Gastrocnemius medialis (tissue), 4 donors: ENCODE measurements around the gene KANTR. TPM values are rescaled to one million over a fixed set of nuclear protein-coding genes. Genes with fewer than 3 reads are reported as not detected.

Experiments used
- ATAC-seq, 2 donors: fragments of 150-250 bp; one replicate each; pipeline ENCODE4 v1.9.1; 2016
- DNase-seq, 2 donors: peaks; one replicate each; pipeline ENCODE4 v3.0.0-alpha.2; 2019
- H3K27ac ChIP-seq, 4 donors: fragments of 200-600 bp; sonication (generic); 1 replicate in 1 of 4; 2 replicates in 3 of 4; pipeline ENCODE4 v1.5.1; 2016 to 2018; ENCODE audit warnings: mild to moderate bottlenecking in 2 of 4, moderate library complexity in 1 of 4
- H3K27me3 ChIP-seq, 3 donors: fragments of 200-600 bp; sonication (generic) in 2 of 3; 1 replicate in 1 of 3; 2 replicates in 2 of 3; pipeline versions ENCODE4 v1.5.1 to v1.6.0; 2016 to 2019; ENCODE audit warnings: mild to moderate bottlenecking in 1 of 3, moderate library complexity in 1 of 3
- H3K36me3 ChIP-seq, 2 donors: fragments of 200-600 bp; sonication (generic) in 1 of 2; one replicate each; pipeline ENCODE4 v1.5.1; 2017 to 2018
- H3K4me1 ChIP-seq, 2 donors: fragments of 200-600 bp; sonication (generic) in 1 of 2; one replicate each; pipeline ENCODE4 v1.5.1; 2016 to 2017; ENCODE audit warnings: mild to moderate bottlenecking in 2 of 2
- H3K4me3 ChIP-seq, 4 donors: fragments of 200-600 bp; sonication (generic) in 3 of 4; 1 replicate in 1 of 4; 2 replicates in 3 of 4; pipeline ENCODE4 v1.5.1; 2016 to 2019; ENCODE audit warnings: mild to moderate bottlenecking in 2 of 4
- H3K9me3 ChIP-seq, 3 donors: fragments of 200-600 bp; sonication (generic) in 2 of 3; 1 replicate in 1 of 3; 2 replicates in 2 of 3; pipeline ENCODE4 v1.5.1; 2016 to 2019
- CTCF ChIP-seq, 5 experiments: fragments of 450-650 bp in 3 of 5; fragments of 200-600 bp in 2 of 5; sonication (generic) in 2 of 5; IDR thresholded peaks in 4 of 5; conservative IDR thresholded peaks in 1 of 5; 1 replicate in 4 of 5; 2 replicates in 1 of 5; pipeline ENCODE4 v1.5.1; 2016 to 2019; ENCODE audit warnings: antibody characterized with exemption in 5 of 5, mild to moderate bottlenecking in 3 of 5, moderate library complexity in 3 of 5
- POLR2A ChIP-seq, 2 donors: fragments of 450-650 bp; IDR thresholded peaks; one replicate each; pipeline ENCODE4 v1.6.1; 2017; ENCODE audit warnings: antibody characterized with exemption in 2 of 2, mild to moderate bottlenecking in 2 of 2, moderate library complexity in 2 of 2
- in situ Hi-C, 4 donors: fragments of 200-750 bp; cut with MboI; loops; one replicate each; pipeline versions ENCODE4 v1.15.0 to v1.8.0; 2017; ENCODE audit warnings: low sequenced_read_pairs in 4 of 4
- intact Hi-C: fragments of 100-400 bp; cut with DNase I; formaldehyde crosslinking; loops from one replicate; pipeline ENCODE4 v1.15.1; 2023; ENCODE audit warnings: low total_unique reads
- total RNA-seq, 4 donors: library from RNA; depleted of rRNA; stranded (reverse); fragments of >200 nt; gene quantifications; one replicate each; pipeline versions ENCODE4 v1.1.0 to v1.2.3, GENCODE V29; 2016

KANTR gene
- total RNA-seq, 4 donors from 2014 or later, result 3.0 to 13.0 (median 7.4) TPM

- peaks cover 0 to 6% of the 10 kb centered on the region in 2 donors for H3K4me1 ChIP-seq
- H3K36me3 ChIP-seq, result no peaks in the 10 kb centered on the region
- H3K27me3 ChIP-seq, result no peaks in the 10 kb centered on the region
- intact Hi-C loops, result no loop called here
- no peak for TF ChIP-seq POLR2A (IDR thresholded peaks at IDR 0.05)
- no peak for TF ChIP-seq CTCF (IDR thresholded peaks at IDR 0.05 in 4 of 5, conservative IDR thresholded peaks at IDR 0.05 in 1 of 5)
- in situ Hi-C loops, result loop anchor here in 1 of 4 donors (25.0 kb wide), 1 partner anchor 97 kb away; no protein-coding TSS in a partner anchor
- ATAC-seq, result no peak
- DNase-seq, result no peak
- H3K27ac ChIP-seq, result peak overlapping the region; percentile 57 to 80 (median 68)
- no peak overlapping the region for H3K4me3 ChIP-seq
- H3K9me3 ChIP-seq, result no peaks in the 10 kb centered on the region
These were observed 21.1 kb downstream of the KANTR start for GRCh38 chrX:53114864-53115549.

GRCh38 chrX:53115550-53115874 lies 21.6 kb downstream of the KANTR start:
- TF ChIP-seq POLR2A (IDR thresholded peaks at IDR 0.05), result no peak
- no peak for TF ChIP-seq CTCF (IDR thresholded peaks at IDR 0.05 in 4 of 5, conservative IDR thresholded peaks at IDR 0.05 in 1 of 5)
- in situ Hi-C loops, result loop anchor here in 1 of 4 donors (25.0 kb wide), 1 partner anchor 97 kb away; no protein-coding TSS in a partner anchor
- ATAC-seq (peak in 1 of 2 donors; percentile 12), DNase-seq (no peak)
- no peak overlapping the region for H3K4me3 ChIP-seq
- H3K27me3 ChIP-seq, result no peaks in the 10 kb centered on the region
- peak overlapping the region; percentile 57 to 80 (median 68) for H3K27ac ChIP-seq
- no peaks in the 10 kb centered on the region for H3K36me3 ChIP-seq
- H3K9me3 ChIP-seq, result no peaks in the 10 kb centered on the region
- H3K4me1 ChIP-seq, result peaks cover 0 to 6% of the 10 kb centered on the region in 2 donors
- intact Hi-C loops, result no loop called here

GRCh38 chrX:53116101-53116500 lies 22.2 kb downstream of the KANTR start:
- Histone ChIP-seq H3K9me3 (no peaks in the 10 kb centered on the region), H3K4me1 (peaks cover 0 to 6% of the 10 kb centered on the region in 2 donors), H3K4me3 (peak overlapping the region in 1 of 4 donors; percentile 29), H3K27me3 (no peaks in the 10 kb centered on the region), H3K27ac (peak overlapping the region; percentile 57 to 80 (median 68)), H3K36me3 (no peaks in the 10 kb centered on the region)
- ATAC-seq (peak; percentile 76 to 93), DNase-seq (peak in 1 of 2 donors; percentile 22)
- in situ Hi-C loops, result loop anchor here in 1 of 4 donors (25.0 kb wide), 1 partner anchor 96 kb away; no protein-coding TSS in a partner anchor
- TF ChIP-seq CTCF (IDR thresholded peaks at IDR 0.05 in 4 of 5, conservative IDR thresholded peaks at IDR 0.05 in 1 of 5) (no peak), POLR2A (IDR thresholded peaks at IDR 0.05) (no peak)
- intact Hi-C loops, result no loop called here

GRCh38 chrX:53122013-53122412 lies 28.1 kb downstream of the KANTR start:
- DNase-seq (no peak), ATAC-seq (no peak)
- in situ Hi-C loops, result loop anchor here in 1 of 4 donors (25.0 kb wide), 1 partner anchor 90 kb away; no protein-coding TSS in a partner anchor
- Histone ChIP-seq H3K9me3 (peaks cover 0 to 2% (median 0%) of the 10 kb centered on the region in 3 donors), H3K4me3 (no peak overlapping the region), H3K27me3 (peaks cover 0 to 2% (median 0%) of the 10 kb centered on the region in 3 donors), H3K4me1 (peaks cover 0 to 8% of the 10 kb centered on the region in 2 donors), H3K36me3 (no peaks in the 10 kb centered on the region), H3K27ac (no peak overlapping the region)
- no peak for TF ChIP-seq POLR2A (IDR thresholded peaks at IDR 0.05)
- no peak for TF ChIP-seq CTCF (IDR thresholded peaks at IDR 0.05 in 4 of 5, conservative IDR thresholded peaks at IDR 0.05 in 1 of 5)
- intact Hi-C loops, result no loop called here
